Ovary (tissue), 9 donors: ENCODE data around the gene LRRC27. TPM values are rescaled to one million over a fixed set of nuclear protein-coding genes. Genes with fewer than 3 reads are reported as not detected.
"Not testable (repeated sequence)": the region's sequence is repeated elsewhere in the genome, so short reads cannot be mapped to it uniquely, and the experiment has no call there.

ENCODE experiments used
- DNase-seq, 5 donors: peaks; one replicate each; pipeline ENCODE4 v3.0.0-alpha.2; 2019 to 2020
- H3K27ac ChIP-seq, 2 donors: fragments of 200-600 bp; one replicate each; pipeline versions ENCODE4 v1.5.1 to v1.8.0; 2019 to 2022
- H3K27me3 ChIP-seq: fragments of 200-600 bp; one replicate; pipeline ENCODE4 v1.8.0; 2022
- H3K36me3 ChIP-seq: fragments of 200-600 bp; sonication (generic); one replicate; pipeline ENCODE4 v1.5.1; 2019
- H3K4me1 ChIP-seq: one replicate; pipeline ENCODE4 v1.8.1; 2013; ENCODE audit warnings: mild to moderate bottlenecking, moderate library complexity; ENCODE audit not compliant: insufficient read depth
- H3K4me3 ChIP-seq: fragments of 200-600 bp; sonication (generic); one replicate; pipeline ENCODE4 v1.5.1; 2017
- H3K9me3 ChIP-seq, 2 donors: fragments of 200-600 bp in 1 of 2; sonication (generic) in 1 of 2; one replicate each; pipeline versions ENCODE4 v1.5.1 to v1.8.1; 2013 to 2019; ENCODE audit warnings: mild to moderate bottlenecking in 1 of 2, moderate library complexity in 1 of 2
- EP300 ChIP-seq: sonication (generic); formaldehyde crosslinking; IDR thresholded peaks from one replicate; pipeline ENCODE4 v1.6.1; 2017; ENCODE audit warnings: antibody characterized with exemption
- POLR2A ChIP-seq: fragments of 450-650 bp; IDR thresholded peaks from one replicate; pipeline ENCODE4 v1.6.1; 2017; ENCODE audit warnings: antibody characterized with exemption, mild to moderate bottlenecking, moderate library complexity
- WGBS, 3 donors: extraction: QIAGEN DNeasy Blood & Tissue Kit in 1 of 3; methylation state at CpG; one replicate each; pipeline versions ENCODE4 v1.1.5 to v1.1.7; 2013 to 2017; 5-methylcytosine and 5-hydroxymethylcytosine counted together
- intact Hi-C, 4 donors: fragments of 100-400 bp; cut with DNase I; formaldehyde crosslinking; loops; one replicate each; pipeline versions ENCODE4 v1.11.0 to v1.15.1; 2022 to 2023
- polyA plus RNA-seq, 2 donors: library from polyadenylated mRNA; stranded (reverse); fragments of 200-250 nt in 1 of 2; fragments of 350-450 nt in 1 of 2; fragmentation: Illumina TruSeq in 1 of 2; extraction: RNeasy Lipid Tissue Mini Kit (QIAGEN cat#74804) in 1 of 2; gene quantifications; one replicate each; pipeline ENCODE4 v1.2.3, GENCODE V29; 2013 to 2014
- total RNA-seq, 7 donors: library from RNA; depleted of rRNA in 2 of 7; stranded (reverse); fragments of >200 nt in 2 of 7; fragmentation: NEBNext Ultra II Directional in 3 of 7; extraction: Animal tissue kit (Norgen Biotek cat#: 25700) in 3 of 7; gene quantifications; one replicate each; pipeline versions ENCODE4 v1.1.0 to v1.2.4, GENCODE V29; 2016 to 2023
- TF ChIP-seq, protein P1 (sequence below), 3 donors: fragments of 450-650 bp in 2 of 3; fragments of 200-600 bp in 1 of 3; IDR thresholded peaks; one replicate each; pipeline versions ENCODE4 v1.5.1 to v1.8.0; 2016 to 2022; ENCODE audit warnings: antibody characterized with exemption in 3 of 3, mild to moderate bottlenecking in 1 of 3
- donor health status: DM: no; HTN: no; CAD: no; lungs with moderate emphysema.
- donor health status: DM: no; HTN: no; CAD: no.
- donor health status: Bipolar disorder and iron deficiency.
- donor health status: DM: yes; HTN: yes; CAD: no.
- donor health status: DM: no; HTN: no; CAD: no.
- donor health status: DM: yes; HTN: yes; CAD: no.

Gene LRRC27
- total and polyA plus RNA-seq, 9 donors, result 7.4 to 12.3 (median 9.3) TPM

DNA sequence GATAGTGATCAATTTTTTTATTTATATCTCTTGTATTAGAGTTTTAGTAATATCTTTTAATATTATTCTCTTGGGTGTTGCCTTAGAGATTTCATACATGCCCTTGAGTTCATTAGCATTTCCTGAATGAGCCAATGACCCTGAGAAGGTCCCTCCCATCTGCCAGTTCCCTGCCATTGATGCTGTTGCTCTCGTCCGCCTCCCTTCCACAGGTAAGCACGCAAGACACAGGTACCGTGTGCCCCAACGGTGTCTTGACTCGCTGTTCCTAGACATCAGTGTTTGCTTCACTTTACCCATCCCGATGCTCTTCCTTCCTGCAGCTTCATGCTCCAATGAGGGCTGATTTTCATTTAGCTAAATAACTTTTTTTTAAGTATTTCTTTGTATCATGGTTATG, 45.3 kb downstream of the LRRC27 start:
- 92 to 95% (median 93%) methylated on average over 7 of the region's 7 CpGs for WGBS, 3 donors
- no peak for DNase-seq
- no peaks in the 10 kb centered on the region for H3K27me3 ChIP-seq
- no peak overlapping the region for H3K27ac ChIP-seq
- no peaks in the 10 kb centered on the region for H3K36me3 ChIP-seq
- intact Hi-C loops, result no loop called here
- H3K4me1 ChIP-seq, result no peaks in the 10 kb centered on the region
- no peak for TF ChIP-seq EP300
- TF ChIP-seq, protein P1, sequence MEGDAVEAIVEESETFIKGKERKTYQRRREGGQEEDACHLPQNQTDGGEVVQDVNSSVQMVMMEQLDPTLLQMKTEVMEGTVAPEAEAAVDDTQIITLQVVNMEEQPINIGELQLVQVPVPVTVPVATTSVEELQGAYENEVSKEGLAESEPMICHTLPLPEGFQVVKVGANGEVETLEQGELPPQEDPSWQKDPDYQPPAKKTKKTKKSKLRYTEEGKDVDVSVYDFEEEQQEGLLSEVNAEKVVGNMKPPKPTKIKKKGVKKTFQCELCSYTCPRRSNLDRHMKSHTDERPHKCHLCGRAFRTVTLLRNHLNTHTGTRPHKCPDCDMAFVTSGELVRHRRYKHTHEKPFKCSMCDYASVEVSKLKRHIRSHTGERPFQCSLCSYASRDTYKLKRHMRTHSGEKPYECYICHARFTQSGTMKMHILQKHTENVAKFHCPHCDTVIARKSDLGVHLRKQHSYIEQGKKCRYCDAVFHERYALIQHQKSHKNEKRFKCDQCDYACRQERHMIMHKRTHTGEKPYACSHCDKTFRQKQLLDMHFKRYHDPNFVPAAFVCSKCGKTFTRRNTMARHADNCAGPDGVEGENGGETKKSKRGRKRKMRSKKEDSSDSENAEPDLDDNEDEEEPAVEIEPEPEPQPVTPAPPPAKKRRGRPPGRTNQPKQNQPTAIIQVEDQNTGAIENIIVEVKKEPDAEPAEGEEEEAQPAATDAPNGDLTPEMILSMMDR (IDR thresholded peaks at IDR 0.05), result no peak
- no peak for TF ChIP-seq POLR2A
- H3K4me3 ChIP-seq, result no peak overlapping the region
- H3K9me3 ChIP-seq, result no peaks in the 10 kb centered on the region

DNA sequence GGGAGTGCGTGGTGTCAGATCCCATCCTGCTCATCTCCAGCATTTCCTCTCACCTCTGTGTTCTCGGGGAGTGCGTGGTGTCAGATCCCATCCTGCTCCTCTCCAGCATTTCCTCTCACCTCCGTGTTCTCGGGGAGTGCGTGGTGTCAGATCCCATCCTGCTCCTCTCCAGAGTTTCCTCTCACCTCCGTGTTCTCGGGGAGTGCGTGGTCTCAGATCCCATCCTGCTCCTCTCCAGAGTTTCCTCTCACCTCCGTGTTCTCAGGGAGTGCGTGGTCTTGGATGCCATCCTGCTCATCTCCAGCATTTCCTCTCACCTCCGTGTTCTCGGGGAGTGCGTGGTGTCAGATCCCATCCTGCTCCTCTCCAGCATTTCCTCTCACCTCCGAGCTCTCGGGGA, 47.0 kb downstream of the LRRC27 start:
- H3K36me3 ChIP-seq, H3K4me1 ChIP-seq, H3K9me3 ChIP-seq, H3K4me3 ChIP-seq, H3K27me3 ChIP-seq, DNase-seq, H3K27ac ChIP-seq, intact Hi-C loops: not testable (repeated sequence)
- 87 to 91% (median 90%) methylated on average over 16 of the region's 16 CpGs for WGBS, 3 donors

DNA sequence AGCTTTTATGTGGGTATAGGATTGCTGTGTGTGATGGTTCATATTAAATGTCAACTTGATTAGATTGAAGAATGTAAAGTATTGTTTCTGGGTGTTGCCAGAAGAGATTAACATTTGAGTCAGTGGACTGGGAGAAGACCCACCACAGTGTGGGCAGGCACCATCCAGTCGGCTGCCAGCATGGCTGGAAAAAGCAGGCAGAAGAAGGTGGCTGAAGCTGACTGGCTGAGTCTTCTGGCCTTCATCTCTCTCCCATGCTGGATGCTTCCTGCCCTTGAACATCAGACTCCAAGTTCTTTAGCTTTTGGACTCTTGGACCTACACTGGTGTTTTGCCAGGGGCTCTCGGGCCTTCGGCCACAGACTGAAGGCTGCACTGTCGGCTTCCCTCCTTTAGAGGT, 49.0 kb downstream of the LRRC27 start:
- not testable (repeated sequence) for H3K9me3 ChIP-seq, H3K4me3 ChIP-seq, H3K27me3 ChIP-seq, H3K36me3 ChIP-seq, DNase-seq, H3K4me1 ChIP-seq, H3K27ac ChIP-seq
- intact Hi-C loops, result loop anchor here in 2 of 4 donors (5.0 to 10.0 kb wide), 2 partner anchors 261 to 264 kb away; no protein-coding TSS in a partner anchor
- whole genome bisulfite sequencing, 3 donors, result 94 to 99% (median 98%) methylated on average over 4 of the region's 4 CpGs

DNA sequence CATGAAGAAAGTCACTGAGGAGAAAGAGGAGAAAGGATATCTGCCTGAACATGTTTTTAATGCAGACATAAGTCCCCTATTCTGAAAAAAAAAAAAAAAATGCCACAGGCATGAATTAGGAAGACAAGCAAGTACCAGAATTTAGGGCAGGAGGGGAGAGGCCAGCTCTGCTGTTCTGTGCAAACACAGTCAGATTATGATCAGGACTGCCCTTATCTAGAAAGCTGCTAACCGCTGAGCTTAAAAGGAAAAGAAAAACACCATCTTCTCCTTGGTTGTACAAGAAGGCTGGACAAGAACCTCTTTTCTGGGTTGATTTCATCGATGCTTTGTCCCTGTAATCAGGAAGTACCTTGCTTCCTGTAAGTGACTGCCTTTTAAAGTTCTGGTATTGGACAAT, 49.7 kb downstream of the LRRC27 start:
- H3K4me1 ChIP-seq, result no peaks in the 10 kb centered on the region
- intact Hi-C loops, result loop anchor here in 2 of 4 donors (5.0 to 10.0 kb wide), 2 partner anchors 261 to 263 kb away; no protein-coding TSS in a partner anchor
- H3K9me3 ChIP-seq, result no peaks in the 10 kb centered on the region
- no peak overlapping the region for H3K4me3 ChIP-seq
- H3K36me3 ChIP-seq, result no peaks in the 10 kb centered on the region
- no peak for DNase-seq
- WGBS, 3 donors, result 84 to 86% (median 86%) methylated on average over 2 of the region's 2 CpGs
- H3K27ac ChIP-seq, result no peak overlapping the region
- H3K27me3 ChIP-seq, result no peaks in the 10 kb centered on the region
- TF ChIP-seq EP300 (no peak), POLR2A (no peak)
- TF ChIP-seq, protein P1 (IDR thresholded peaks at IDR 0.05), result no peak

DNA sequence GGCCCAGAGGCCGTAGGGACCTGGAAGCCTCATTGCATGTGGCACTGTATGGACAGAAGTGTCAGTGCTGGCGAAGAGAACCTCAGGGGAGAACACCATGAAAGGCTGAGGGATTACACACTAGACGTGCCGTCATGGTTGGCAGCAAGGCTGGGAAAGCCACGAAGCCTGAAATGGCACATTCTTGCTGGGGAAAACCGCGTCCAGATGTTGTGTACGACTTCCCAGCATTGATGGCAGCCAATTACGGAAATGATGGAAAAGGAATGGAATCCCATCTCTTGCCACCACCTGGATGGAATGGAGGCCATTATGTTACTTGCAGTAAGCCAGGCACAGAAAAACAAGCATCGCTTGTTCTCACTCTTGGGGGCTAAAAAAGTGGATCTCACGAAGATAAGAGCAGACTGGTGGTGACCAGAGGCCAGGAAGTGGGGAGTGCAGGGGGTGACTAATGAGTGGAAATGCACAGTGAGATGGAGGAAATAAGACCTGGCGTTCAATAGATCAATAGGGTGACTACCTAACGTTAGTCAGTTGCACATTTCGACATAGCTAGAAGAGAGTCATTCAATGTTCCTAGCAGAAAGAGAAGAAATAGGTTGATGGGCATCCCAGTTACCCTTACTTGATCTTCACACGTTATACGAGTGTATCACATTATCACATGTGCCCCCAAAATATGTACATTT, 50.4 kb downstream of the LRRC27 start:
- Histone ChIP-seq H3K9me3 (no peaks in the 10 kb centered on the region), H3K4me3 (no peak overlapping the region), H3K27me3 (no peaks in the 10 kb centered on the region), H3K27ac (no peak overlapping the region), H3K4me1 (no peaks in the 10 kb centered on the region), H3K36me3 (no peaks in the 10 kb centered on the region)
- TF ChIP-seq, protein P1 (IDR thresholded peaks at IDR 0.05), result no peak
- no peak for TF ChIP-seq EP300
- TF ChIP-seq POLR2A, result no peak
- 93 to 94% (median 93%) methylated on average over 16 of the region's 16 CpGs for WGBS, 3 donors
- no peak for DNase-seq
- intact Hi-C loops, result loop anchor here in 2 of 4 donors (5.0 to 10.0 kb wide), 2 partner anchors 260 to 262 kb away; no protein-coding TSS in a partner anchor
